ENCODE measurements around the gene RNLS.

RNLS gene

GRCh38 chr10:88423732-88424131, 159.4 kb downstream of the RNLS start:
- no peak for DNase-seq

GRCh38 chr10:88421590-88421989, 161.5 kb downstream of the RNLS start:
- no peak for DNase-seq

- DNase-seq: no peak
Measured at GRCh38 chr10:88418871-88419270, 164.2 kb downstream of the RNLS start.

DNA sequence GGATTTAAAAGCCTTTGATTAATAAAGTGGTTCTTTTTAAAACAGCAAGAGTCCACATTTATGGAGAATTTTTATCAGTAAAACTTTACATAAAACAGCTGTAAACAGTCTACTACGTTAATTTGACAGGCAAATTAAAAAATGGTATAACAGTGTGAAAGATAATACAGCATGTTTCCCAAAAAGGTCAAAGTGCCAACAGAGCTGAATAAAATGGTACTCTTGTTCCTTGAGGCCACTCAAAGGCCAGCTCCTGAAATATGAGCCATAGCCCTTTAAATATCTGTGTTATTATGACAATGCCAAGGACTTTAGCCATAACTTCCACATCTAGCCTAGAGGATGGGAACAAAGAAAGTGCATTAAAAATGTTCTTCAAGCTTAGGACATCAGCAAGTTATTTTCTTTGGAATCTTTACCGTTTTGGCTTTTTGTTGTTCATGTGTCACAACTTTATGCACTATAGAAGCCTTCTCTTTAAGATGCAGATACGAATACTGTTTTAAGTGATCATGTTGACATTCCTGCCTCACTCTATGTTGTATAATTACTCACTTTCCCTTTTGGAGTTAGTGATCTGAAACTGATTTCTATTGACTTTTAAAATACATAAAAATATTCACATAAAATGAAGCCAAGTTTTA, 165.6 kb downstream of the RNLS start:
- DNase-seq: no peak

DNA sequence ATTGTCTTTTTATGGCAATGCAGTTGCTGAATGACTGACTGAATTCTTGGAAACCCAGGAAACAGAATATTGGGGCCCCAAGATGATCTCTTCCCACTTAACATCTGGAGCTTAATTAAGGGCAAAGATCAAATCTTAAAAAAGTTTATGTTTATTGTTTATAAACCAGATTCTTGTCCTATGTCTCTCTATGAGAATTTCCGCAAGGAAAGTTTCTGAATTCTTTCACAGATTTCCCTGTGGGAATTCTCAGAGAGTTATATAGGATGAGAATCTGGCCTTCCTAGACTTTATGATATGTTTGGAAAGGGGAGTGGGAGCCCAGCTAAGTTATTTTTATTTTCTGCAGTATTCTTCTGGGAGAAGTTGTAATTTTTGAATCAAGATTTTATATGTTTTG, 166.3 kb downstream of the RNLS start:
- DNase-seq: no peak

GRCh38 chr10:88415533-88416130, 167.5 kb downstream of the RNLS start:
- no peak for DNase-seq

DNA sequence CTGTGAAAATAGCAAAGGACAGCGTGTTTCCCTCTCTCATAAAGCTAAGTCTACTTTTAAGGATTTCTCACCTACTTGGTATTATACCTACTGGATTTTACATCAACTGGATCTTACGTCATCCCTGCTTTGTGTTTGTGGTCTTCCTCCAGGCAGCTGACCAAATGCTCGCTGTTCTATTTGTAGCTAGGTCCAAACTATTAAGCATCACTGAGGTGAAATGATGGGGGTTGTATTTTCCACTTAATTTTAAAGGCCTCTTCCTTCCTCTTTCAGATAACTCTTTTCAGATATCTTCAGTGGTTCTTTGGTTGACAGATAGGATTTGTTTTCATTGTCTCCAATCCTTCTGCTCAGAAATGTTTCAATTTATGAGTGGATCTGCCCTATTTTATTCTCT, 169.7 kb downstream of the RNLS start:
- DNase-seq: no peak

DNA sequence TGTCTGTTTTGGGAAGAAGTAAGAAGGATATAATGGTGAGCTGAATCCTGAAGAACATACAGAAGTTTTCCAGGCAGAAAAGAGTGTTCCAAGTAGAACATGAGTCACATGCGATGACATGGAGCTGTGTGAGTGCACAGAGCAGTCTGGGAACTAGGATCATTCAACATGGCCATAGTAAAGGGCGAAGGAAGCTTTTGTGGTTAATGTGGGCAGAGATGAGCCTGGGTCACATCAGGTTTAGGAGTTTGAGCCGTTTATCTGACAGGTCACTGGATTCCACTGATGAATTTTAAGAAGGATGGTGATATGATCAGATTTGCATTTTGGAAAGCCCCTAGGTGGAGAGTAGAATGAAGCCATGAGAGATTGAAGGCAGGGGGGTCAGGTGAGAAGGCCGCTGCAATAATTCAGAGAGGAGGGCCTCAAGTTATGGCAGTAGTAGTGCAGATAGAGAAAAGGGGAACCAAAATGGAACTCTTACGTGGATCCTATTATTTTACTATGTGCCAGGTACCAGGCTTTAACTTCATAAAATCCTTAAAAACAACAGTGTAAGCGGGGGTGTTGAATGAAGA, 171.3 kb downstream of the RNLS start:
- DNase-seq: no peak

- DNase-seq: no peak
Measured at GRCh38 chr10:88409824-88410223, 173.3 kb downstream of the RNLS start.

GRCh38 chr10:88409236-88409635, 173.9 kb downstream of the RNLS start:
- DNase-seq: no peak

DNA sequence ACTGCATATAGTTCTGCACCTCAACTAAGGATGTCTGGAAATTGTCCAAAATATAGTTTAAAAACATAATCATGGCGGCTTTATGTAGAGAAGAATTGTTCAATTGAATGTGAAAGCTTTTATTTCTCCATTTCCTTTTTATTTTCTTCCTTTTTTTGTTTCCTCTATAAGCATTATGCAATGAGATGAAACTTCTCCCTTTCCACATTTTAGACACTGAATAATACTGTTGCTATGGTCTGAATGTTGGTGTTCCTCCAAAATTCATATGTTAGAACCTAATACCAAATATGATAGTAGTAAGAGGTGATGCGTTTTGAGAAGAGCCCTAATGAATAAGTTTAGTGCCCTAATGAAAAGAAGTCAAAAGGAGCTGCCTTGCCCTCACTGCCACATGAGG, 175.0 kb downstream of the RNLS start:
- no peak for DNase-seq

DNA sequence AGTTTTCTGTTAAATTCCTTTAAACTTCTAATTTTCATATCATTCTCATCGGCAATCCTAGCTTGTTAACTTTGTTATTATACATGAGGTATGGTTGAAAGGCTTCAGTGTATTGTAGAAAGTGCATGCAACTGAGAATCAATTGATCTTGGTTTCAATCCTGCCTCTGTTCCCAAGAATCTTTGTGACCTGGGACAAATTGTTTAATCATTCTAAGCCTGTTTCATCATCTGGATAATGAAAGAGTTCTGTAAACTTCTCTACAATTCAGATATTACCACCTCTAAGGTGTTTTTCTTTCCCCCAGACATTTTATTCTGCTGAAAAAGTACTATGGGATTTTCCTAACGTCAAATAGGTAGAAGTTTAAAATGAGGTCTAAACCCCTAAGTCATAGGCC, 179.0 kb downstream of the RNLS start:
- DNase-seq: no peak

- no peak for DNase-seq
Measured at GRCh38 chr10:88401671-88402347, 181.3 kb downstream of the RNLS start.

DNA sequence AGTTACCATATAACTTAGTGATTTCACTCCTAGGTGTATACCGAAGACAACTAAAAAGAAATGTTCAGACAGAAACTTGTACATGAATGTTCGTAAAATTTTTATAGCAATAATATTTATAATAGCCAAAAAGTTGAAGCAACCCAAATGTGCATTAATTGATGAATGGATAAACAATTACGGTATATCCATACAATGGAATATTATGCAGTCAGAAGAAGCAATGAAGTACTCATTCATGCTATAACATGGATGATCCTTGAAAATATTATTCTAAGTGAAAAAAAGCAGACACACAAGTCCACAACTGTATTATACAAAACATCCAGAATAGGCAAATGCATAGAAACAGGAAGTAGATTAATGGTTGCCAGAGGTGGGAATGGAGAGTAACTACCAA, 183.9 kb downstream of the RNLS start:
- DNase-seq: no peak

DNA sequence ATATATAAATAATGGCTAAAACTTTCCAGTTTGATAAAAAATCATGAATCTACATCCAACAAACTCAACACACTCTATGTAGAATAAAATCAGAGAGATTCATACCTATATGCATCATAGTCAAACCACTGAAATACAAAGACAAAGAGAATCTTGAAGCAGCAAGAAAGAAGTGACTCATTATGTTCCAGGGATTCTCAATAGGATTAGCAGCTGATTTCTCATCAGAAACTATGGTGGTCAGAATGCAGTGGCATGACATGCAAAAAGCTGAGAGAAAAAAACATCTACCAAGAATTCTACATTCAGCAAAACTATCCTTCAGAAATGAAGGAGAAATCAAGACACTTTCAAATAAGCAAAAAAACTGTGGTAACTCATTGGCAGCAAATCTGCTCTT, 187.4 kb downstream of the RNLS start:
- DNase-seq: no peak

DNA sequence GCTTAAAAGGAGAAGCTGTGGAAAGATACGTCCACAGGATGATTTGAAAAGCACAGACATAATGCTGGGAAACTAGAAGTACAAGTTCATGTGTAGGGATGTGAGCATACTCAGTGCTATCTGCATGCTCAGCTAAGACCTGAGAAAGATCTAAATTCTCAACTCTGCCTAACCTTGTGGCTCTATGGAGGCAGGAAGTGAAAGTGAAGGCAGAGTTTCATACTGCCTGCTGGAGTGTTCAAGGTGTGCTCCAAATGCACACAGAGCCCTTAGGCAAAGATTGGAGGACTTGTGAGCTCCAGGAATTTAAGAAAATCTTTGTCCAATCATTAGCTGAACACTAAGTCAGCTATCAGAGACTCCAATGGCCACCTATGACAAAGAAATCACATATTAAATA, 190.9 kb downstream of the RNLS start:
- no peak for DNase-seq

DNA sequence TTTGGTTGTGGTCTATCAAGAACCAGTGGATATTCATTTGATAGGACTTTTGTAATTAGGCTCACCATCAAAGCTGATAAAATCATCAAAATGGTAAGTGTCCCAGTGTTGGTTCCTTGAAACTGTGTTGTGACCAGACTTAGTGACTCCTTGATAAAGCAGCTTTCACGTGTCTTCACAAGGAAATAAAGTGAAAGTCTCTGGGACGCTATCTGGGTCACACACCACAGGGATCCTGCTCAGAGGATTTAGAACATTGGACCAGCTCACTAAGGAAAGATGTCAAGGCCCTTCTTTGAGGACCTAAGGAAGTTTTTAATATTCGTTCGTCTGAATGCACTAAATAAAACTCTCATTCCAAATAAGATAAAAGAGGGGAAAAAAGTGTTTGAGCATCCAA, 193.1 kb downstream of the RNLS start:
- DNase-seq: no peak

DNA sequence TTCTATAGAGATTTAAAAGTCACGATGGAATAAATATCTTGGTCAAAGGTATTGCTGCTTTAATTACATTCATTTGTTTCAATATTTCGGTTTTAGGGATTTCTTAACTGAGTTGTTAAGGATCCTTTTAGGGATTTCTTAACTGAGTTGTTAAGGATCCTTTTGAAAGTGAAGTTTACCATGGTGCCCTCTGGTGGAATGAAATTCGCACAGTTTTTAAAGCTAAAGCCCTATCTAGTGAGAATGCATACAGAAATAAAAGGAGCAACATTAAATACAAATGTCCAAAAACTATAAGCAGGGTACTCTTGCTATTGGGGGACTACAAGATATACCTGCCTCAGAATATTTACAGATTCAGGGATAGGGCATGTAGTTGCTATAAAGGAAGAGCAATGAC, 193.7 kb downstream of the RNLS start:
- no peak for DNase-seq

DNA sequence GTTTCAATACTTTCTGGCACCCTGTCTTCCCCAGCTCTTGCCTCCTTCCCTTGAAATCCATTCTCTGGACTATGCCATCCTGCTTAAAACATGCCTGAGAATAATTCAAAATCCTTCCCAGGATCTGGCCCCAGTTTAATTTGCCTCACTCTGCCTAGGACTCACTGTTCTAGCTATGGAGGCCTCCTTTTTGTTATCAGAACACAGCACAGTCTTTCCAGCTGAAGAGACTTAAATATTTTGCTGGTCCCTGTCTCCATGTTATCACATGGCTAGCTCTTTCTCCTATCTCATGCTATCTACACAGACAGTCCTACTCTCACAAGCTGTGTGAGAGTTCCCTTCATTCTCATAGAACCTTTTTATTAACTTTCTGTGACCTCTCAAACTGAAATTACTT, 194.8 kb downstream of the RNLS start:
- no peak for DNase-seq

DNA sequence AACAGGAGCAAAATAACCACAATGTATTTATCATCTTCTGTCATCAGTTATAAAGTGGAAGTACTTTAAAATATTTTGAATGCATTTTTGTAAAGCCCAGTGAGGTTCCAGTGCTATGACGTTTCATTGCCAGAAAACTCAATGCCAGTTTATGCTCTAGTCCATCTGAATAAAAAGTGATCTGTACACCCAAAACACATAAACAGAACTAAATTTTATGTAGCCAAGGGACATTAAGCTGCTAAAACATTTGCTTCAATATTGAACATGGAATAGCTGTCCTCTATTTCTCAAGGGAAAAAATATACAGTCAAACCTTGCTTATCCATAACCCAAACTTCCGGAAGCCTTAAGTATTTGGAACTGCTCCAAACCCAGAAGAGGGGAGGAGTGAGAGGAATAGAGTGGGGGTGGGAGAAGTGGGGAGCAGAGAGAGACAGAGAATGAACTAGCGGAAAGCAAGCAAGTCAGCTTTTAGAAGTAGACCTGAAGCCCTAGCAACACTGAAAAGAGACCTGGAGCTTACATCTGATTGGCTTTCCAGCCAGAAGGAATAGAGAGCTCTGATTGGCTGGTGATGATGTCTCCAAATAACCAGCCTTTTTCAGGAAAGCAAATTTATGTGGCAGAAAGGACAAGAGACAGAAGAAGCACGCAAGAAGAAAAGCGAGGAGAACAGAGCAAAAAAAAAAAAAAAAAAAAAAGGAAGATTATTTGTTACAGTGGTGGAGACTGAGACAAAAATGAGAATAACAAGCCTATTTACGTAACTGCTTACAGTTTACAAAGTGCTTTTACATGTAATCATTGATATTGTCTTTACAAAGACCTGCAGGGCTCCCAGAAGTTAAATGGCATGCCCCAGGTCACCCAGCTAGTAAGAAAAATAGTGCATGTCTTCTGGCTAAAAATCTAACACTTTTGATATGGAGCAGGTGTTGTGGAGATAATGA, 196.0 kb downstream of the RNLS start:
- no peak for DNase-seq

GRCh38 chr10:88386204-88386788, 196.8 kb downstream of the RNLS start:
- DNase-seq: no peak

DNA sequence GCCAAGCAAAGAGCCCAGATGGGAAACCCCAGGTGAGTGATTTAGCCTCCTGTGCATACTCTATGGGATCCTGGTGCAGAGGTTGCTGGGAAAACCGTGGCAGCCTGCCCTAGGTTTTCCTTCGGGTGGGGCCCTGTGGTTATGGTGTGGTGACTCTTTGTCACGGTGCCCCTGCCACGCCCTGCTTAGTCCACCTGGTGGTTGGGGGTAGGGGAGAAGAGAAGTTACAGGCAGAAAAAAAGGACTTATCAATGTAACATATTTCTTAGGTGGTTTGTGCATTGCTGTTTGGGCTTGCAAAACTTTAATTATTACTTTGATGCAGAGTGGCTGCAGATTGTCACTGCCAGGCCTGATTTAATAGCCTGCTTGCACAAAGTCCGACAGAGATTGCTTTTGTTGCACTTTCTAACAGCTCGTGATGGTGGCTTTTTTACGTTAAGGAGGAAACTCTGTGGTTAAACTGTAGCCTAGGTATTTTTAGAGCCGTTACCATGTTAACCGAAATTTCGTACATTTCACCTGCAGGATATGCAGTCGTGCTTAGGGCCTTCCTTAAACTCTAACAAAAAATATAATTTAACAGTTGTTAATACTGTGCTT, 197.4 kb downstream of the RNLS start:
- no peak for DNase-seq
